Vagina (tissue), 2 donors: ENCODE results near the gene LMNTD2. TPM values are rescaled to one million over a fixed set of nuclear protein-coding genes. Genes with fewer than 3 reads are reported as not detected.

Source experiments
- DNase-seq, 2 donors: peaks; one replicate each; pipeline ENCODE4 v3.0.0-alpha.2; 2017; ENCODE audit errors: extremely low spot score in 2 of 2
- H3K27ac ChIP-seq: fragments of 200-600 bp; sonication (generic); one replicate; pipeline ENCODE4 v1.5.1; 2019
- H3K27me3 ChIP-seq: fragments of 200-600 bp; sonication (generic); one replicate; pipeline ENCODE4 v1.5.1; 2019
- H3K36me3 ChIP-seq, 2 donors: fragments of 200-600 bp; sonication (generic); one replicate each; pipeline ENCODE4 v1.5.1; 2017 to 2019
- H3K4me1 ChIP-seq: fragments of 200-600 bp; sonication (generic); one replicate; pipeline ENCODE4 v1.5.1; 2019
- H3K4me3 ChIP-seq, 2 donors: fragments of 200-600 bp; sonication (generic); 1 replicate in 1 of 2; 2 replicates in 1 of 2; pipeline ENCODE4 v1.5.1; 2016 to 2019
- H3K9me3 ChIP-seq: fragments of 200-600 bp; sonication (generic); one replicate; pipeline ENCODE4 v1.5.1; 2019
- CTCF ChIP-seq, 3 experiments: fragments of 450-650 bp in 2 of 3; fragments of 200-600 bp in 1 of 3; sonication (generic) in 1 of 3; IDR thresholded peaks; one replicate each; pipeline ENCODE4 v1.5.1; 2017 to 2019; ENCODE audit warnings: antibody characterized with exemption in 3 of 3, mild to moderate bottlenecking in 2 of 3, moderate library complexity in 2 of 3
- POLR2A ChIP-seq, 2 donors: fragments of 450-650 bp; IDR thresholded peaks; one replicate each; pipeline ENCODE4 v1.6.1; 2017; ENCODE audit warnings: antibody characterized with exemption in 2 of 2, mild to moderate bottlenecking in 2 of 2, moderate library complexity in 2 of 2
- POLR2AphosphoS5 ChIP-seq, 2 donors: sonication (generic); formaldehyde crosslinking; IDR thresholded peaks; one replicate each; pipeline ENCODE4 v1.9.0; 2017; ENCODE audit warnings: antibody characterized with exemption in 2 of 2, mild to moderate bottlenecking in 2 of 2, low read depth in 1 of 2; ENCODE audit not compliant: insufficient read depth in 1 of 2
- intact Hi-C: fragments of 100-400 bp; cut with DNase I; formaldehyde crosslinking; loops from one replicate; pipeline ENCODE4 v1.15.1; 2023
- total RNA-seq: library from RNA; depleted of rRNA; stranded (reverse); fragments of >200 nt; gene quantifications from one replicate; pipeline ENCODE4 v1.2.3, GENCODE V29; 2016

Gene LMNTD2
- total RNA-seq, 1 donor from 2014 or later: 1.7 TPM

GRCh38 chr11:598005-598680, 37.6 kb upstream of the LMNTD2 start:
- H3K27me3 ChIP-seq: no peaks in the 10 kb centered on the region
- H3K4me1 ChIP-seq: no peaks in the 10 kb centered on the region
- H3K36me3 ChIP-seq: peaks cover 0 to 91% of the 10 kb centered on the region in 2 donors
- TF ChIP-seq CTCF (IDR thresholded peaks at IDR 0.05) (no peak), POLR2A (IDR thresholded peaks at IDR 0.05) (no peak), POLR2AphosphoS5 (IDR thresholded peaks at IDR 0.05; ENCODE audit: insufficient read depth in 1 of 2, low read depth in 1 of 2) (no peak)
- H3K27ac ChIP-seq: no peak overlapping the region
- intact Hi-C loops: no loop called here
- H3K4me3 ChIP-seq: no peak overlapping the region
- no peaks in the 10 kb centered on the region for H3K9me3 ChIP-seq
- no peak for DNase-seq

- Histone ChIP-seq H3K9me3 (no peaks in the 10 kb centered on the region), H3K36me3 (peaks cover 0 to 92% of the 10 kb centered on the region in 2 donors), H3K27ac (no peak overlapping the region), H3K4me3 (no peak overlapping the region), H3K27me3 (no peaks in the 10 kb centered on the region), H3K4me1 (no peaks in the 10 kb centered on the region)
- DNase-seq: no peak
- intact Hi-C loops: no loop called here
- TF ChIP-seq POLR2A (IDR thresholded peaks at IDR 0.05) (no peak), POLR2AphosphoS5 (IDR thresholded peaks at IDR 0.05; ENCODE audit: insufficient read depth in 1 of 2, low read depth in 1 of 2) (no peak), CTCF (IDR thresholded peaks at IDR 0.05) (no peak)
Measured at GRCh38 chr11:597166-597725, 36.7 kb upstream of the LMNTD2 start.

- no peak for TF ChIP-seq POLR2A (IDR thresholded peaks at IDR 0.05)
- TF ChIP-seq POLR2AphosphoS5 (IDR thresholded peaks at IDR 0.05; ENCODE audit: insufficient read depth in 1 of 2, low read depth in 1 of 2): no peak
- TF ChIP-seq CTCF (IDR thresholded peaks at IDR 0.05): no peak
- no peak overlapping the region for H3K27ac ChIP-seq
- H3K27me3 ChIP-seq: no peaks in the 10 kb centered on the region
- no peak overlapping the region for H3K4me3 ChIP-seq
- no peaks in the 10 kb centered on the region for H3K4me1 ChIP-seq
- no peak for DNase-seq
- H3K9me3 ChIP-seq: no peaks in the 10 kb centered on the region
- peaks cover 0 to 91% of the 10 kb centered on the region in 2 donors for H3K36me3 ChIP-seq
- intact Hi-C loops: no loop called here
Measured at GRCh38 chr11:596374-596773, 35.8 kb upstream of the LMNTD2 start.

- no peak for DNase-seq
- intact Hi-C loops: no loop called here
- TF ChIP-seq POLR2A (IDR thresholded peaks at IDR 0.05): no peak
- no peak for TF ChIP-seq POLR2AphosphoS5 (IDR thresholded peaks at IDR 0.05; ENCODE audit: insufficient read depth in 1 of 2, low read depth in 1 of 2)
- TF ChIP-seq CTCF (IDR thresholded peaks at IDR 0.05): no peak
- Histone ChIP-seq H3K36me3 (peaks cover 0 to 92% of the 10 kb centered on the region in 2 donors), H3K4me1 (no peaks in the 10 kb centered on the region), H3K9me3 (no peaks in the 10 kb centered on the region), H3K4me3 (no peak overlapping the region), H3K27ac (no peak overlapping the region), H3K27me3 (no peaks in the 10 kb centered on the region)
Measured at GRCh38 chr11:595400-595799, 34.9 kb upstream of the LMNTD2 start.

- no peak for TF ChIP-seq POLR2A (IDR thresholded peaks at IDR 0.05)
- TF ChIP-seq POLR2AphosphoS5 (IDR thresholded peaks at IDR 0.05; ENCODE audit: insufficient read depth in 1 of 2, low read depth in 1 of 2): no peak
- no peak for TF ChIP-seq CTCF (IDR thresholded peaks at IDR 0.05)
- Histone ChIP-seq H3K9me3 (no peaks in the 10 kb centered on the region), H3K4me1 (no peaks in the 10 kb centered on the region), H3K36me3 (peaks cover 0 to 91% of the 10 kb centered on the region in 2 donors), H3K27me3 (no peaks in the 10 kb centered on the region), H3K4me3 (no peak overlapping the region), H3K27ac (no peak overlapping the region)
- intact Hi-C loops: no loop called here
- no peak for DNase-seq
Measured at GRCh38 chr11:593347-593746, 32.8 kb upstream of the LMNTD2 start.
